ENCODE results near the gene PPP1R36.

- TF ChIP-seq CTCF (IDR thresholded peaks at IDR 0.05) (no peak), ZFX (IDR thresholded peaks at IDR 0.05; ENCODE audit: borderline replicate concordance) (no peak)
Observed at GRCh38 chr14:64536488-64537245, 13.1 kb upstream of the PPP1R36 start.
